HEK293T (cell line): ENCODE data around the gene SEC14L6.

ENCODE experiments used
- ARNT ChIP-seq: fragments of 450-650 bp; IDR thresholded peaks from 2 replicates; pipeline ENCODE4 v1.6.1; 2017; ENCODE audit warnings: mild to moderate bottlenecking
- ELF4 ChIP-seq: fragments of 450-650 bp; IDR thresholded peaks from 2 replicates; pipeline ENCODE4 v1.6.1; 2017; ENCODE audit warnings: antibody characterized with exemption
- HDGF ChIP-seq: fragments of 450-650 bp; IDR thresholded peaks from 2 replicates; pipeline ENCODE4 v1.6.1; 2017; ENCODE audit warnings: antibody characterized with exemption, borderline replicate concordance
- SP1 ChIP-seq: fragments of 450-650 bp; IDR thresholded peaks from 2 replicates; pipeline ENCODE4 v1.6.1; 2017
- SUZ12 ChIP-seq: fragments of 450-650 bp; IDR thresholded peaks from 2 replicates; pipeline ENCODE4 v1.6.1; 2016; ENCODE audit warnings: mild to moderate bottlenecking
- TARDBP ChIP-seq: fragments of 450-650 bp; IDR thresholded peaks from 2 replicates; pipeline ENCODE4 v1.6.1; 2016

GRCh38 chr22:30514252-30514651, 32.3 kb downstream of the SEC14L6 start:
- no peak for TF ChIP-seq SP1
- TF ChIP-seq HDGF: no peak
- TF ChIP-seq TARDBP: no peak
- TF ChIP-seq SUZ12: no peak
- TF ChIP-seq ELF4: no peak
- TF ChIP-seq ARNT: no peak
